Fibroblast of lung (primary cell): ENCODE data around the gene FAM83E.

Source experiments
- EZH2 ChIP-seq: IDR thresholded peaks from 2 replicates; pipeline ENCODE4 v1.5.1; 2012; ENCODE audit warnings: low read length, control low read depth, mild to moderate bottlenecking; ENCODE audit errors: missing control alignments
- TF ChIP-seq, protein P1 (sequence below), 2 donors: IDR thresholded peaks in 1 of 2; conservative IDR thresholded peaks in 1 of 2; 1 replicate in 1 of 2; 2 replicates in 1 of 2; pipeline ENCODE4 v1.5.1; 2011 to 2012; ENCODE audit warnings: low read length in 2 of 2, control low read depth in 1 of 2, inconsistent platforms in 1 of 2, low read depth in 1 of 2, mild to moderate bottlenecking in 1 of 2

GRCh38 chr19:48635263-48635965 is 20.5 kb upstream of the FAM83E start:
- TF ChIP-seq, protein P1, sequence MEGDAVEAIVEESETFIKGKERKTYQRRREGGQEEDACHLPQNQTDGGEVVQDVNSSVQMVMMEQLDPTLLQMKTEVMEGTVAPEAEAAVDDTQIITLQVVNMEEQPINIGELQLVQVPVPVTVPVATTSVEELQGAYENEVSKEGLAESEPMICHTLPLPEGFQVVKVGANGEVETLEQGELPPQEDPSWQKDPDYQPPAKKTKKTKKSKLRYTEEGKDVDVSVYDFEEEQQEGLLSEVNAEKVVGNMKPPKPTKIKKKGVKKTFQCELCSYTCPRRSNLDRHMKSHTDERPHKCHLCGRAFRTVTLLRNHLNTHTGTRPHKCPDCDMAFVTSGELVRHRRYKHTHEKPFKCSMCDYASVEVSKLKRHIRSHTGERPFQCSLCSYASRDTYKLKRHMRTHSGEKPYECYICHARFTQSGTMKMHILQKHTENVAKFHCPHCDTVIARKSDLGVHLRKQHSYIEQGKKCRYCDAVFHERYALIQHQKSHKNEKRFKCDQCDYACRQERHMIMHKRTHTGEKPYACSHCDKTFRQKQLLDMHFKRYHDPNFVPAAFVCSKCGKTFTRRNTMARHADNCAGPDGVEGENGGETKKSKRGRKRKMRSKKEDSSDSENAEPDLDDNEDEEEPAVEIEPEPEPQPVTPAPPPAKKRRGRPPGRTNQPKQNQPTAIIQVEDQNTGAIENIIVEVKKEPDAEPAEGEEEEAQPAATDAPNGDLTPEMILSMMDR (conservative IDR thresholded peaks at IDR 0.05 in 1 of 2, IDR thresholded peaks at IDR 0.05 in 1 of 2; ENCODE audit: low read depth in 1 of 2, low read length in 2 of 2), result no peak
- no peak for TF ChIP-seq EZH2
